Retina (tissue), 1 donor: ENCODE measurements around the gene IL1RAPL1.

Experiments used
- DNase-seq: peaks from one replicate; pipeline ENCODE4 v3.0.0-alpha.2; 2016

The IL1RAPL1 gene

GRCh38 chrX:29455702-29456101 lies 868.5 kb downstream of the IL1RAPL1 start:
- DNase-seq, result no peak

GRCh38 chrX:29461039-29461438 lies 873.8 kb downstream of the IL1RAPL1 start:
- DNase-seq, result no peak

GRCh38 chrX:29466456-29466855 lies 879.2 kb downstream of the IL1RAPL1 start:
- no peak for DNase-seq

- no peak for DNase-seq
Measured at GRCh38 chrX:29468911-29469494, 881.8 kb downstream of the IL1RAPL1 start.

- DNase-seq, result no peak
Measured at GRCh38 chrX:29470030-29470429, 882.8 kb downstream of the IL1RAPL1 start.

GRCh38 chrX:29471829-29472228 lies 884.6 kb downstream of the IL1RAPL1 start:
- DNase-seq, result no peak

- DNase-seq, result no peak
Measured at GRCh38 chrX:29477878-29478277, 890.6 kb downstream of the IL1RAPL1 start.

GRCh38 chrX:29478336-29479069 lies 891.3 kb downstream of the IL1RAPL1 start:
- DNase-seq, result peak; percentile 6

- no peak for DNase-seq
Measured at GRCh38 chrX:29487214-29487613, 900.0 kb downstream of the IL1RAPL1 start.

GRCh38 chrX:29487714-29488113 lies 900.5 kb downstream of the IL1RAPL1 start:
- DNase-seq, result no peak

GRCh38 chrX:29488919-29489318 lies 901.7 kb downstream of the IL1RAPL1 start:
- no peak for DNase-seq

GRCh38 chrX:29490606-29491005 lies 903.4 kb downstream of the IL1RAPL1 start:
- DNase-seq, result no peak

- DNase-seq, result no peak
Measured at GRCh38 chrX:29491659-29492058, 904.4 kb downstream of the IL1RAPL1 start.

- no peak for DNase-seq
Measured at GRCh38 chrX:29496636-29497180, 909.5 kb downstream of the IL1RAPL1 start.

GRCh38 chrX:29506729-29507128 lies 919.5 kb downstream of the IL1RAPL1 start:
- DNase-seq, result no peak

- no peak for DNase-seq
Measured at GRCh38 chrX:29518100-29518499, 930.9 kb downstream of the IL1RAPL1 start.

- DNase-seq, result no peak
Measured at GRCh38 chrX:29528281-29528680, 941.0 kb downstream of the IL1RAPL1 start.

- no peak for DNase-seq
Measured at GRCh38 chrX:29530501-29530900, 943.3 kb downstream of the IL1RAPL1 start.

GRCh38 chrX:29531336-29531735 lies 944.1 kb downstream of the IL1RAPL1 start:
- no peak for DNase-seq

- no peak for DNase-seq
Measured at GRCh38 chrX:29535212-29536162, 948.2 kb downstream of the IL1RAPL1 start.

GRCh38 chrX:29541038-29541437 lies 953.8 kb downstream of the IL1RAPL1 start:
- no peak for DNase-seq

GRCh38 chrX:29542152-29542551 lies 954.9 kb downstream of the IL1RAPL1 start:
- no peak for DNase-seq

GRCh38 chrX:29545878-29546277 lies 958.6 kb downstream of the IL1RAPL1 start:
- no peak for DNase-seq
